ENCODE data around the gene KRT10. TPM values are rescaled to one million over a fixed set of nuclear protein-coding genes. Genes with fewer than 3 reads are reported as not detected.
"Not testable (repeated sequence)": the region's sequence is repeated elsewhere in the genome, so short reads cannot be mapped to it uniquely, and the experiment has no call there.

KRT10 gene
- total RNA-seq, 2 experiments from 2014 or later: 44.6 to 45.2 TPM

GRCh38 chr17:40814657-40815056 lies 7.8 kb downstream of the KRT10 start:
- POLR2A ChIA-PET: not testable (repeated sequence)
- CTCF ChIA-PET: interaction anchor here (1.0 kb wide), 1 partner anchor 987 kb away, joined by 4 read pairs; no protein-coding TSS in a partner anchor

DNA sequence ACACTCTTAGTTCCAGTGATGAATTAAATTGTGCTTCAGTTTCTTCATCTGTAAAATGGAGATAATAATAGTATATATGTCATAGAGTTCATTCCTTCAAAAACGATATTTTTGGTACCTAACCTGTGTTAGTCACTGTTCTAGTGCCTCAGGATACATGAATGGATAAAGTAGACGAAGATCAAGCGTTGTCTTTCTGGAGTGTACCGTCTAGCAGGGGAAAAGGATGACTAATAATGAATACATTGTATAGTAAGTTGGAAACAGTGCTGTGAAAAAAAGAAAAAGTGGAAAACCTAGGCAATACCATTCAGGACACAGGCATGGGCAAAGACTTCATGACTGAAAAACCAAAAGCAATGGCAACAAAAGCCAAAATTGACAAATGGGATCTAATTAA lies 8.6 kb downstream of the KRT10 start:
- POLR2A ChIA-PET: no interaction called here

DNA sequence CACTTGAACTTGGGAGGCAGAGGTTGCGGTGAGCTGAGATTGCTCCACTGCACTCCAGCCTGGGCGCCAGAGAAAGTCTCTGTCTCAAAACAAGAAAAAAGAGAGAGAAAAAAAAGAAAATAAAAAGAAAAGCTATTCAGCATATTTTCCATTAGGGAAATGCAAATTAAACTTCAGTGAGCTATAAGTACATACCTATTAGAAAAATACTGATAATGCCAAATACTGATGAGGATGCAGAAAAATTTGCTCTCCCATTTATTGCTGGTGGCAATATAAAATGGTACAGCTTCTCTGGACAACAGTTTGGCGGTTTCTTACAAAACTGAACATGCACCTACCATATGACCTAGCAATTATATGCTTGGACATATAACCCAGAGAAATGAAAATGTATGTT lies 9.8 kb downstream of the KRT10 start:
- CTCF ChIA-PET: interaction anchor here (0.7 kb wide), 1 partner anchor 217 kb away, joined by 3 read pairs; no protein-coding TSS in a partner anchor
- POLR2A ChIA-PET: interaction anchor here (0.5 kb wide), 1 partner anchor 22 kb away, joined by 3 read pairs; no protein-coding TSS in a partner anchor

More for the DNA sequence above, 8.6 kb downstream of the KRT10 start:
- CTCF ChIA-PET: no interaction called here

DNA sequence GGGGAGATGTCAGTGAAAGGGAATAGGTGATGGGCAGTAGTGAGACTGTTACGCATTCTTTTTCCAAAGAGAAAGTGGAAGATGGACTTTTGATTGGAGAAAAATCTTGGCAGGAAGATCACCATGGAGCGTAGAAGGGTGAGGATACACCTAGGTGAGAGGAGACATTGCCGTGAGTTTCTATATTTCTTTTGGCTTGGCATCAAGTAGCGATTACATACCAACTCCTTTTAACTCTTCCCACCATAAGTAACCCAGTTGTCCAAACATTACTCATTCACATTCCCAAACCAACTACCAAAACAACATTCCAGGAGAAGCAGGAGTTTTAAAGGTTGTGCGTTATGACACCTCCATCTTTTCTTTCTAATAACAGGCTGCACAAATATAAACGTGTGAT lies 11.9 kb downstream of the KRT10 start:
- ChIA-PET POLR2A (no interaction called here), CTCF (no interaction called here)

DNA sequence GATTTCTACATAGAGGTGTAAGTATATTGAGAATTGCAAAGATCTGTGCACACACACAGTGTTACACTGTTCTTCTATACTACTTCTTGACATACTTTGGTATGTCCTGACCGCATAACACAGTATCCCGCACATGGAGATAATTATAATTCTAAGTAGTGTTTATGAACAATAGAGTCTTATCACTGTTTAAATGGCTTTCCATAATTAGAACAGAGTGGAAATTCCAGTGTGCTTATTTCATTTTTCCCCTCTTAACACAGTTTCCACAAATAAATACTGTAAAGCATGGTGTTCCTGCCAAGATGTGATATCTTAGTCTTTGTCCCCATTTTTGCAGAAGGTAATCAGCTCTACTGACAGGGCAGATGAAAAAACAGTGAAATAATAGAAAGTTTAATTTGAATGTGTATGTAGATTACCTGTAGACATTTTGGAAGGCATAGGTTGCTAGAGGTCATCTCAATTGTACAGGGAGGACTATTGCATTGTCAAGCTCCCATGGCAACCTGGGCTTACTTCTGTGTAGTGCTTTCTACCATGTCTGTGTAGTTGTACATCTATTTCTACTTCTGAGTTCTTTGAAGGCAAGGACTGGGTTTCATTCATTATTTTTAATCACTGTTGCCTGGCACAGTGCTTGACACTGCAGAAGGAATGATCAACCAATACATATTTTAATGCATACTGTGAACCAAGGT lies 12.5 kb downstream of the KRT10 start:
- CTCF ChIA-PET: interaction anchor here (1.4 kb wide), 1 partner anchor 853 kb away, joined by 5 read pairs; no protein-coding TSS in a partner anchor
- POLR2A ChIA-PET: no interaction called here

GRCh38 chr17:40806131-40806530 lies 16.3 kb downstream of the KRT10 start:
- ChIA-PET CTCF (interaction anchor here (1.6 kb wide), 1 partner anchor 857 kb away, joined by 5 read pairs; no protein-coding TSS in a partner anchor), POLR2A (no interaction called here)

GRCh38 chr17:40803617-40804082 lies 18.8 kb downstream of the KRT10 start:
- POLR2A ChIA-PET: interaction anchor here (0.6 kb wide), 1 partner anchor 1006 kb away, joined by 3 read pairs; no protein-coding TSS in a partner anchor

GRCh38 chr17:40801157-40801556 lies 21.3 kb downstream of the KRT10 start:
- CTCF ChIA-PET: no interaction called here
- POLR2A ChIA-PET: no interaction called here

More at GRCh38 chr17:40803617-40804082, 18.8 kb downstream of the KRT10 start:
- CTCF ChIA-PET: interaction anchor here (0.6 to 1.5 kb wide), 5 partner anchors 15 to 519 kb away, joined by 3 to 4 read pairs (median 3); no protein-coding TSS in a partner anchor

- ChIA-PET POLR2A (no interaction called here), CTCF (no interaction called here)
Observed at GRCh38 chr17:40800381-40800780, 22.0 kb downstream of the KRT10 start.

GRCh38 chr17:40799859-40800258 lies 22.6 kb downstream of the KRT10 start, which contains the start of gene KRT28:
KRT28 (minus strand) TSS chr17:40799959; CDS start chr17:40799893, 66 bp downstream.
- POLR2A ChIA-PET: no interaction called here
- CTCF ChIA-PET: interaction anchor here (0.6 kb wide), 1 partner anchor 551 kb away, joined by 3 read pairs; the partner anchor contains the start of gene KRT33A

- ChIA-PET POLR2A (no interaction called here), CTCF (no interaction called here)
Observed at GRCh38 chr17:40796846-40797245, 25.6 kb downstream of the KRT10 start.

- ChIA-PET CTCF (interaction anchor here (0.6 kb wide), 1 partner anchor 533 kb away, joined by 6 read pairs; no protein-coding TSS in a partner anchor), POLR2A (no interaction called here)
Observed at GRCh38 chr17:40795019-40795667, 27.3 kb downstream of the KRT10 start.

GRCh38 chr17:40794466-40794865 lies 27.9 kb downstream of the KRT10 start:
- CTCF ChIA-PET: interaction anchor here (0.6 kb wide), 1 partner anchor 533 kb away, joined by 6 read pairs; no protein-coding TSS in a partner anchor
- POLR2A ChIA-PET: no interaction called here

GRCh38 chr17:40793832-40794231 lies 28.6 kb downstream of the KRT10 start:
- ChIA-PET POLR2A (no interaction called here), CTCF (no interaction called here)

GRCh38 chr17:40791787-40792436 lies 30.5 kb downstream of the KRT10 start:
- ChIA-PET CTCF (no interaction called here), POLR2A (no interaction called here)

DNA sequence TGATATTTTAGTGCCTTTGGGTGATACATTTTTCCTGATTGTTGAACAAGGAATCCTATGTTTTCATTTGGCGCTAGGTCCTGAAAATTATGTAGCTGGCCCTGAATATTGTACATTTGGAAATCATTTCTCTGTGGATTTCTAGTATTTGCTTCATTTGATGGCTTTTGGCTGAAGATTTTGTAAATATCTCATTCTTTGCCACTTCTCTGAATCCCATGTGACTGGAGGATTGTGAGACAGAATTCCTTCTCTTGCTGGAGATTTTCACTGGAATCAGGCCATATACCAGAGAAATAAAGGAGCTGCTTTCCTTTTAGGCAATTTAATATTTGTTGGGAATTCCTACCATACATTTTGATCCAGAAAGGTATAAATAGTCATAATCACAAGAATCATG lies 31.3 kb downstream of the KRT10 start:
- CTCF ChIA-PET: interaction anchor here (0.6 kb wide), 1 partner anchor 171 kb away, joined by 4 read pairs; no protein-coding TSS in a partner anchor
- POLR2A ChIA-PET: no interaction called here

GRCh38 chr17:40782450-40782849 lies 40.0 kb downstream of the KRT10 start, which contains the start of gene KRT27:
KRT27 (minus strand) TSS chr17:40782550; CDS start chr17:40782493, 57 bp downstream.
- CTCF ChIA-PET: no interaction called here

GRCh38 chr17:40779181-40779909 lies 43.1 kb downstream of the KRT10 start:
- ChIA-PET CTCF (no interaction called here), POLR2A (no interaction called here)

More at GRCh38 chr17:40782450-40782849, 40.0 kb downstream of the KRT10 start, which contains the start of gene KRT27:
- POLR2A ChIA-PET: no interaction called here

DNA sequence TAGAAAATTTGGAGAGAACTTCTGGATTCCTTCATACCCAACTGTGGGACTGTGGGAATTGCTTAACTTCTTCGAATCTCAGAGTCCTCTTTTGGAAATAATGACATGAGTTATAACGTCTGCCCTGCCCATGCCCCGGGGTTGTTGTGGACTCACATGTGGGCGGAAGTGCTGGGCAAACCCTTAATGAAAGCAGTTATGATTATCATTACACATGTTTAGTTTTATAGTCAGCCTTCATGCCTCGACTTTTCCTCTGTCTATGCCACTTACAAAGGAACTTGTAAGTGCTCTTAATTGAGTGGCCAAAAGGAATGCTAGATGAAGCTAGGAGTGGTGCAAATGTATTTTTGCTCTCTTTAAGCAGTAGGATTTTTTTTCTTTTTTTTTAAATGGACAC lies 44.0 kb downstream of the KRT10 start:
- ChIA-PET CTCF (no interaction called here), POLR2A (no interaction called here)

Data from activated CD8-positive, alpha-beta memory T cell treated with anti-CD3 and anti-CD28 coated beads for 36 hours (primary cell).